HL-60 (cell line): ENCODE results near the gene PEAK3.

ENCODE experiments used
- POLR2AphosphoS5 ChIP-seq: IDR thresholded peaks from 2 replicates; pipeline ENCODE4 v1.6.1; 2012; ENCODE audit warnings: low read depth
- TF ChIP-seq, protein P1 (sequence below): IDR thresholded peaks from one replicate; pipeline ENCODE4 v1.5.1; 2011; ENCODE audit warnings: low read length, control low read depth, inconsistent platforms; ENCODE audit not compliant: insufficient read depth
- TF ChIP-seq, protein P2 (sequence below): IDR thresholded peaks from 2 replicates; pipeline ENCODE4 v1.6.1; 2012; ENCODE audit warnings: low read depth; ENCODE audit not compliant: insufficient replicate concordance

DNA sequence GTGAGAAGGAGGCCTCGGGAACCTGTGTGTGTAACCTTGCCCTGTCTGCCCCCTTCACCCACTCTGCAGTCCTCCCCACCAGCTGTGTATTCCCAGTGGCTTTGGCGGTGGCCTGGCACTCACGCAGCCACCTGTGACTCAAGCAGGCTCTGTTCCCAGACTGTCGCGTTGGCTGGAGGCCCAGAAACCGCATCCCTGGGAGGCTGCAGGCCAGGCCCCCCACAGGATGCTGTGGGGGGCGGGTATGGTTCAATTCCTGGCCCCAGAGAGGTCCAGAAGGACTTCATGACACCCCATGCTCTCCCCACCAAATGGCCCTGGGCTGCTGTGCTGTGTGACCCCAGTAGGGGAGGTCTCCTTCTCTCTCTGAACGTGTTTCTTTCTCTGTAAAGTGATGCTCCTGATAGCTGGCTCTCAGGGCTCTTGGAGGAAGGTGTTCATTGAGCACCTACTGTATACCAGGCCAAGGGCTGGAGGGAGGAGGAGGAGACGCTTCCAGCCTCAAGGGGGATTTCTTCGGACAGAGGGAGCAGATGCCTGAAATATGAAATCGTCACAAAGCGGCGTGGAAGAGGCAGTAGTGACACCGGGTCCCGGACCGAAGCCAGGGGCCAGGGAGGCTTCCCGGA is 27.9 kb upstream of the PEAK3 start:
- TF ChIP-seq, protein P1, sequence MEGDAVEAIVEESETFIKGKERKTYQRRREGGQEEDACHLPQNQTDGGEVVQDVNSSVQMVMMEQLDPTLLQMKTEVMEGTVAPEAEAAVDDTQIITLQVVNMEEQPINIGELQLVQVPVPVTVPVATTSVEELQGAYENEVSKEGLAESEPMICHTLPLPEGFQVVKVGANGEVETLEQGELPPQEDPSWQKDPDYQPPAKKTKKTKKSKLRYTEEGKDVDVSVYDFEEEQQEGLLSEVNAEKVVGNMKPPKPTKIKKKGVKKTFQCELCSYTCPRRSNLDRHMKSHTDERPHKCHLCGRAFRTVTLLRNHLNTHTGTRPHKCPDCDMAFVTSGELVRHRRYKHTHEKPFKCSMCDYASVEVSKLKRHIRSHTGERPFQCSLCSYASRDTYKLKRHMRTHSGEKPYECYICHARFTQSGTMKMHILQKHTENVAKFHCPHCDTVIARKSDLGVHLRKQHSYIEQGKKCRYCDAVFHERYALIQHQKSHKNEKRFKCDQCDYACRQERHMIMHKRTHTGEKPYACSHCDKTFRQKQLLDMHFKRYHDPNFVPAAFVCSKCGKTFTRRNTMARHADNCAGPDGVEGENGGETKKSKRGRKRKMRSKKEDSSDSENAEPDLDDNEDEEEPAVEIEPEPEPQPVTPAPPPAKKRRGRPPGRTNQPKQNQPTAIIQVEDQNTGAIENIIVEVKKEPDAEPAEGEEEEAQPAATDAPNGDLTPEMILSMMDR = no peak
- TF ChIP-seq, protein P2, sequence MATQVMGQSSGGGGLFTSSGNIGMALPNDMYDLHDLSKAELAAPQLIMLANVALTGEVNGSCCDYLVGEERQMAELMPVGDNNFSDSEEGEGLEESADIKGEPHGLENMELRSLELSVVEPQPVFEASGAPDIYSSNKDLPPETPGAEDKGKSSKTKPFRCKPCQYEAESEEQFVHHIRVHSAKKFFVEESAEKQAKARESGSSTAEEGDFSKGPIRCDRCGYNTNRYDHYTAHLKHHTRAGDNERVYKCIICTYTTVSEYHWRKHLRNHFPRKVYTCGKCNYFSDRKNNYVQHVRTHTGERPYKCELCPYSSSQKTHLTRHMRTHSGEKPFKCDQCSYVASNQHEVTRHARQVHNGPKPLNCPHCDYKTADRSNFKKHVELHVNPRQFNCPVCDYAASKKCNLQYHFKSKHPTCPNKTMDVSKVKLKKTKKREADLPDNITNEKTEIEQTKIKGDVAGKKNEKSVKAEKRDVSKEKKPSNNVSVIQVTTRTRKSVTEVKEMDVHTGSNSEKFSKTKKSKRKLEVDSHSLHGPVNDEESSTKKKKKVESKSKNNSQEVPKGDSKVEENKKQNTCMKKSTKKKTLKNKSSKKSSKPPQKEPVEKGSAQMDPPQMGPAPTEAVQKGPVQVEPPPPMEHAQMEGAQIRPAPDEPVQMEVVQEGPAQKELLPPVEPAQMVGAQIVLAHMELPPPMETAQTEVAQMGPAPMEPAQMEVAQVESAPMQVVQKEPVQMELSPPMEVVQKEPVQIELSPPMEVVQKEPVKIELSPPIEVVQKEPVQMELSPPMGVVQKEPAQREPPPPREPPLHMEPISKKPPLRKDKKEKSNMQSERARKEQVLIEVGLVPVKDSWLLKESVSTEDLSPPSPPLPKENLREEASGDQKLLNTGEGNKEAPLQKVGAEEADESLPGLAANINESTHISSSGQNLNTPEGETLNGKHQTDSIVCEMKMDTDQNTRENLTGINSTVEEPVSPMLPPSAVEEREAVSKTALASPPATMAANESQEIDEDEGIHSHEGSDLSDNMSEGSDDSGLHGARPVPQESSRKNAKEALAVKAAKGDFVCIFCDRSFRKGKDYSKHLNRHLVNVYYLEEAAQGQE = no peak
- no peak for TF ChIP-seq POLR2AphosphoS5
